OCI-LY3 (cell line): ENCODE data around the gene YAF2.

Experiments used
- H2AFZ ChIP-seq: fragments of 200-600, 300-600 bp; shearing (Covaris generic); 2 replicates; pipeline ENCODE4 v1.6.0; 2014; ENCODE audit warnings: antibody characterized with exemption, low read depth, low read length
- H3K27ac ChIP-seq: fragments of 200-600, 300-600 bp; sonication (generic); 2 replicates; pipeline ENCODE4 v1.5.1; 2014; ENCODE audit warnings: mild to moderate bottlenecking, low read length, moderate library complexity, mixed read lengths
- H3K27me3 ChIP-seq: fragments of 200-600, 300-600 bp; sonication (generic); 2 replicates; pipeline ENCODE4 v1.6.1; 2014; ENCODE audit warnings: low read depth, low read length, mixed read lengths
- H3K36me3 ChIP-seq: fragments of 200-600, 300-600 bp; sonication (generic); replicated peaks from 2 replicates; pipeline ENCODE3; 2014; ENCODE audit warnings: low read depth, low read length, mixed read lengths
- H3K4me1 ChIP-seq: fragments of 300-600, 200-600 bp; sonication (generic); 2 replicates; pipeline ENCODE4 v1.6.1; 2014; ENCODE audit warnings: low read length, mixed read lengths
- H3K4me2 ChIP-seq: fragments of 200-600, 300-600 bp; sonication (generic); 2 replicates; pipeline ENCODE4 v1.6.1; 2014; ENCODE audit warnings: low read length, mixed read lengths
- H3K4me3 ChIP-seq: fragments of 300-600, 200-600 bp; sonication (generic); 2 replicates; pipeline ENCODE4 v1.5.1; 2014; ENCODE audit warnings: antibody characterized with exemption, mild to moderate bottlenecking, low read length, moderate library complexity
- H3K79me2 ChIP-seq: fragments of 300-600, 200-600 bp; shearing (Covaris generic); 2 replicates; pipeline ENCODE4 v1.6.1; 2014; ENCODE audit warnings: mild to moderate bottlenecking, low read length, mixed read lengths
- H3K9ac ChIP-seq: fragments of 300-600, 200-600 bp; shearing (Covaris generic); 2 replicates; pipeline ENCODE4 v1.6.0; 2014; ENCODE audit warnings: mild to moderate bottlenecking, low read length, moderate library complexity
- H3K9me3 ChIP-seq: fragments of 200-600, 300-600 bp; shearing (Covaris generic); 2 replicates; pipeline ENCODE4 v1.6.1; 2014; ENCODE audit warnings: low read length, mixed read lengths; ENCODE audit not compliant: insufficient read depth
- H4K20me1 ChIP-seq: fragments of 200-600, 300-600 bp; sonication (generic); 2 replicates; pipeline ENCODE4 v1.6.1; 2016; ENCODE audit warnings: low read length, mixed read lengths; ENCODE audit not compliant: insufficient read depth
- EZH2phosphoT487 ChIP-seq: fragments of 200-600 bp; shearing (Covaris generic); IDR thresholded peaks from 2 replicates; pipeline ENCODE4 v1.6.1; 2018; ENCODE audit warnings: antibody characterized with exemption, mixed run types, low read depth
- TF ChIP-seq, protein P1 (sequence below): fragments of 200-600, 300-600 bp; sonication (generic); IDR thresholded peaks from 2 replicates; pipeline ENCODE4 v1.5.1; 2014; ENCODE audit warnings: antibody characterized with exemption, low read length, low read depth

YAF2 gene

DNA sequence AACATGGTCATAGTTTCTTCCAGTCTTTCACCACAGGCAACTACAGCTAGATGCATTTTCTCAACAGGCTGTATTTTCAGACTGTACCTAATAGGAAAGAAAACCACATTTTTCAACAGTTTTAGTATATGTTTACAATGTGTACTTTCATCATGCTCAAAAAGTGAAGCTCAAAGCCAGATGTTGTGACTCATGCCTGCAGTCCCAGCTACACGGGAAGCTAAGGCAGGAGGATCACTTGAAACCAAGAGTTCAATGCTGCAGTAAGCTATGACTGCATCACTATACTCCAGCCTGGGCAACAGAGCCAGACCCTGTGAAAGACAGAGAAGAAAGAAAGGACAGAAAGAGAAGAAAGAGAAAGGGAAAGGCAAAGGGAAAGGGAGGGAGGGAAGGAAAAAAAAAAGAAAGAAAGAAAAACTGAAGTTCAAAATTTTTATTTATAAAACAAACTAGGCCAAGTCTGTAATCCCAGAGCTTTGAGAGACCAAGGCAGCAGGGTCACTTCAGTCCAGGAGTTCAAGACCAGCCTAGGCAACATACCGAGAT is 118.9 kb downstream of the YAF2 start:
- no peak overlapping the region for H3K9ac ChIP-seq
- no peaks in the 10 kb centered on the region for H3K4me1 ChIP-seq
- no peaks in the 10 kb centered on the region for H3K27me3 ChIP-seq
- no peak for TF ChIP-seq EZH2phosphoT487
- TF ChIP-seq, protein P1, sequence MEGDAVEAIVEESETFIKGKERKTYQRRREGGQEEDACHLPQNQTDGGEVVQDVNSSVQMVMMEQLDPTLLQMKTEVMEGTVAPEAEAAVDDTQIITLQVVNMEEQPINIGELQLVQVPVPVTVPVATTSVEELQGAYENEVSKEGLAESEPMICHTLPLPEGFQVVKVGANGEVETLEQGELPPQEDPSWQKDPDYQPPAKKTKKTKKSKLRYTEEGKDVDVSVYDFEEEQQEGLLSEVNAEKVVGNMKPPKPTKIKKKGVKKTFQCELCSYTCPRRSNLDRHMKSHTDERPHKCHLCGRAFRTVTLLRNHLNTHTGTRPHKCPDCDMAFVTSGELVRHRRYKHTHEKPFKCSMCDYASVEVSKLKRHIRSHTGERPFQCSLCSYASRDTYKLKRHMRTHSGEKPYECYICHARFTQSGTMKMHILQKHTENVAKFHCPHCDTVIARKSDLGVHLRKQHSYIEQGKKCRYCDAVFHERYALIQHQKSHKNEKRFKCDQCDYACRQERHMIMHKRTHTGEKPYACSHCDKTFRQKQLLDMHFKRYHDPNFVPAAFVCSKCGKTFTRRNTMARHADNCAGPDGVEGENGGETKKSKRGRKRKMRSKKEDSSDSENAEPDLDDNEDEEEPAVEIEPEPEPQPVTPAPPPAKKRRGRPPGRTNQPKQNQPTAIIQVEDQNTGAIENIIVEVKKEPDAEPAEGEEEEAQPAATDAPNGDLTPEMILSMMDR, result no peak
- no peak overlapping the region for H2AFZ ChIP-seq
- H3K27ac ChIP-seq, result no peak overlapping the region
- H3K9me3 ChIP-seq, result no peaks in the 10 kb centered on the region
- no peaks in the 10 kb centered on the region for H4K20me1 ChIP-seq
- H3K36me3 ChIP-seq, result peaks cover 9% of the 10 kb centered on the region
- no peak overlapping the region for H3K4me3 ChIP-seq
- no peaks in the 10 kb centered on the region for H3K79me2 ChIP-seq
- H3K4me2 ChIP-seq, result no peak overlapping the region

DNA sequence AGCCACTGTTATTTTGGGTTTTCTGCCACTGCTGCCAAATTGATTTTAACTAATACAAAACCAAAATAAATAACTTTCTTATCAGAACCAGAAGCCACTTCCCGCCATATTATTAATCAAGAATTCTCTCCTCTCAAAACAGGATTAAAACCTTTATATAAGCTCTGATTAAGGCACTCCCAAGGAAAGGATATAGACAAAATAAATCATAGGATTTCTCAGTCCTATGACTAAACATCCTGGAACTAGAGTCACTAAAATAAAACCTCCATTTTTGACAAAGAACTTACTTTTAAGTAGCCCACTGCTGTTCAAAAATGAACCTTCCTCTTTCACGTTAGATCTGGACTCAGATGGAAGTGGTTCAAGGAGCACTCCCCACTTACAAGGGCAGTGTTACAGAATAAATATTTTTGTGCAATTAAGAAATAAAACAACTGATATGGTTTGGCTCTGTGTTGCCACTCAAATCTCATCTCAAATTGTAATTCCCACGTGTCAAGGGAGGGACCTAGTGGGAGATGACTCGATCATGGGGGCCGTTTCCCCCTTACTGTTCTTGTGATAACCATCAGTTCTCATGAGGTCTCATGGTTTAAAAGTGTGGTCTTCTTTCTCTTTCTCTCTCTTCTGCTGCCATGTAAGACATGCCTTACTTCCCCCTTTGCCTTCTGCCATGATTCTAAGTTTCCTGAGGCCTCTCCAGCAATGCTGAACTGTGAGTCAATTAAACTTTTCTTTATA is 119.7 kb downstream of the YAF2 start:
- Histone ChIP-seq H3K4me2 (no peak overlapping the region), H3K9ac (no peak overlapping the region), H3K9me3 (no peaks in the 10 kb centered on the region), H3K36me3 (peaks cover 9% of the 10 kb centered on the region), H3K4me1 (no peaks in the 10 kb centered on the region), H2AFZ (no peak overlapping the region), H3K27ac (no peak overlapping the region), H4K20me1 (no peaks in the 10 kb centered on the region), H3K27me3 (no peaks in the 10 kb centered on the region), H3K79me2 (no peaks in the 10 kb centered on the region), H3K4me3 (no peak overlapping the region)
- no peak for TF ChIP-seq EZH2phosphoT487
- TF ChIP-seq, protein P1, result no peak

DNA sequence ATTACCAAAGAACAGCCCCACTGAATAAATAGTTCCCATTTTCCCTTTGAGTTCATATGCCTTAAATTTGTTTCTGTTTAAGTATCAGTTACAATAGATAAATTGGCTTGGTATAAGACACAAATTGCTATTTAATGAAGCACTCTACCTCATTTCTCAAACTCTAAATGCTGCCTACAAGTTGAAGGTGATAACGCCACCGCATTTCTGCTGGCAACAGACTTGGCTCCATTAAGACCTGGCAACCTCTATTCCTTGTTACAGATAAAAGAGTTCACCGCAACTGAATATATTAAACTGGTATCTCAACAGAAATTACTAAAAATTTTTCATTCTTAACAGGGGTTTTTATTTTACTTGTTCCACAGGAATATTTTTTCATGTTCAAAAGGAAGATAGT is 129.0 kb downstream of the YAF2 start:
- Histone ChIP-seq H3K4me1 (no peaks in the 10 kb centered on the region), H3K79me2 (no peaks in the 10 kb centered on the region)

More for the DNA sequence above, 129.0 kb downstream of the YAF2 start:
- Histone ChIP-seq H3K36me3 (peaks cover 3% of the 10 kb centered on the region), H3K27me3 (no peaks in the 10 kb centered on the region), H4K20me1 (no peaks in the 10 kb centered on the region), H3K27ac (no peak overlapping the region), H3K4me2 (no peak overlapping the region), H3K9me3 (no peaks in the 10 kb centered on the region), H3K9ac (no peak overlapping the region), H2AFZ (no peak overlapping the region), H3K4me3 (no peak overlapping the region)
- TF ChIP-seq, protein P1, result no peak
- TF ChIP-seq EZH2phosphoT487, result no peak
